GM18907 (cell line): ENCODE data around the gene APOD.
"Not testable (repeated sequence)": the region's sequence is repeated elsewhere in the genome, so short reads cannot be mapped to it uniquely, and the experiment has no call there.

Experiments
- ATAC-seq: cut with Tn5 transposase; IDR thresholded peaks from one replicate; pipeline ENCODE4 v1.9.1; 2021; ENCODE audit warnings: mild to moderate bottlenecking, moderate library complexity; ENCODE audit not compliant: unreplicated experiment

The APOD gene

GRCh38 chr3:195590381-195590780 lies 6.6 kb upstream of the APOD start:
- not testable (repeated sequence) for ATAC-seq

- ATAC-seq, result not testable (repeated sequence)
Measured at GRCh38 chr3:195589796-195590195, 6.1 kb upstream of the APOD start.

GRCh38 chr3:195587824-195588223 lies 4.1 kb upstream of the APOD start:
- no peak for ATAC-seq

GRCh38 chr3:195587406-195587805 lies 3.7 kb upstream of the APOD start:
- no peak for ATAC-seq

GRCh38 chr3:195584543-195584870 lies 767 bp upstream of the APOD start:
- no peak for ATAC-seq

GRCh38 chr3:195582947-195583346 lies 793 bp downstream of the APOD start:
- no peak for ATAC-seq

- ATAC-seq, result no peak
Measured at GRCh38 chr3:195580744-195581443, 2.8 kb downstream of the APOD start.

- no peak for ATAC-seq
Measured at GRCh38 chr3:195579281-195579680, 4.5 kb downstream of the APOD start.

- no peak for ATAC-seq
Measured at GRCh38 chr3:195578565-195578964, 5.2 kb downstream of the APOD start.

- no peak for ATAC-seq
Measured at GRCh38 chr3:195577645-195578177, 6.0 kb downstream of the APOD start.

- no peak for ATAC-seq
Measured at GRCh38 chr3:195574497-195575304, 9.0 kb downstream of the APOD start.

- no peak for ATAC-seq
Measured at GRCh38 chr3:195573611-195574496, 9.9 kb downstream of the APOD start.

GRCh38 chr3:195571361-195571760 lies 12.4 kb downstream of the APOD start:
- ATAC-seq, result no peak

- no peak for ATAC-seq
Measured at GRCh38 chr3:195570912-195571311, 12.8 kb downstream of the APOD start.

GRCh38 chr3:195570344-195570743 lies 13.4 kb downstream of the APOD start:
- ATAC-seq, result no peak

- no peak for ATAC-seq
Measured at GRCh38 chr3:195568630-195569029, 15.1 kb downstream of the APOD start.

GRCh38 chr3:195566797-195567196 lies 16.9 kb downstream of the APOD start:
- ATAC-seq, result no peak

- ATAC-seq, result no peak
Measured at GRCh38 chr3:195565716-195566115, 18.0 kb downstream of the APOD start.

GRCh38 chr3:195563317-195563716 lies 20.4 kb downstream of the APOD start:
- no peak for ATAC-seq

- ATAC-seq, result no peak
Measured at GRCh38 chr3:195559723-195560409, 23.9 kb downstream of the APOD start.

GRCh38 chr3:195558602-195559001 lies 25.1 kb downstream of the APOD start:
- ATAC-seq, result no peak
